ENCODE data around the gene STXBP5. TPM values are rescaled to one million over a fixed set of nuclear protein-coding genes. Genes with fewer than 3 reads are reported as not detected.

Gene STXBP5
- total RNA-seq, 2 experiments from 2014 or later, result 19.4 to 23.4 TPM

- Mint-ChIP-seq H3K4me1 (peaks cover 12% of the 10 kb centered on the region), H3K27ac (no peak overlapping the region), H3K36me3 (no peaks in the 10 kb centered on the region), H3K27me3 (peaks cover 2% of the 10 kb centered on the region), H3K9me3 (no peaks in the 10 kb centered on the region), H3K4me3 (no peak overlapping the region)
- POLR2A ChIA-PET, result no interaction called here
- DNase-seq, result no peak
- ATAC-seq (ENCODE audit: low read depth), result no peak
Observed at GRCh38 chr6:147192278-147192911, 11.8 kb upstream of the STXBP5 start.

- H3K27me3 Mint-ChIP-seq, result no peaks in the 10 kb centered on the region
- peak overlapping the region; percentile 28 for H3K4me3 Mint-ChIP-seq
- no peaks in the 10 kb centered on the region for H3K36me3 Mint-ChIP-seq
- no peaks in the 10 kb centered on the region for H3K9me3 Mint-ChIP-seq
- H3K27ac Mint-ChIP-seq, result no peak overlapping the region
- peaks cover 12% of the 10 kb centered on the region for H3K4me1 Mint-ChIP-seq
- DNase-seq (no peak), ATAC-seq (ENCODE audit: low read depth) (peak; percentile 58)
- POLR2A ChIA-PET, result no interaction called here
Observed at GRCh38 chr6:147194652-147195411, 9.4 kb upstream of the STXBP5 start.

GRCh38 chr6:147195510-147195909 is 8.7 kb upstream of the STXBP5 start:
- ATAC-seq (ENCODE audit: low read depth), result no peak
- Mint-ChIP-seq H3K9me3 (no peaks in the 10 kb centered on the region), H3K36me3 (no peaks in the 10 kb centered on the region), H3K27ac (no peak overlapping the region), H3K4me1 (peaks cover 11% of the 10 kb centered on the region), H3K27me3 (no peaks in the 10 kb centered on the region), H3K4me3 (no peak overlapping the region)
- no peak for DNase-seq
- POLR2A ChIA-PET, result no interaction called here

DNA sequence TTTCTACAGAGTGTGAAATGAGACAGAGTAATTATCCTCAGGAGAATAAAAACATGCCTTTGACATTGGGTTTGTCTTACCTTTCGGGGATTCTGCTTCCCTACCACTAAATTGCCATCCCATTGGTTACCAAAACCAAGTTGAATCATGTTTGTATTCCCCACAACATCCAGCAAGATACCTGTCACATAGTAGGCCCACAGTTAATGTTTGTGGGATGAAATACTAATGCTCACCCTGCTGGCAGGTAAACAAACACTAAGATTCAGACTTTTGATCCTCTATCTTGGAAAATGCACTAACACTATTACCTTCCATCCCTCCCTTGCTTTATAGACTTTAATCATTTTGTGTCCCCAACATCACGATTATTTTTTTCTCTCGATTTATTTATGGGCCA is 8.2 kb upstream of the STXBP5 start:
- DNase-seq, result no peak
- no peaks in the 10 kb centered on the region for H3K27me3 Mint-ChIP-seq
- H3K4me3 Mint-ChIP-seq, result no peak overlapping the region
- POLR2A ChIA-PET, result no interaction called here
- H3K4me1 Mint-ChIP-seq, result peaks cover 11% of the 10 kb centered on the region
- no peak for ATAC-seq (ENCODE audit: low read depth)
- H3K27ac Mint-ChIP-seq, result no peak overlapping the region
- H3K9me3 Mint-ChIP-seq, result no peaks in the 10 kb centered on the region
- H3K36me3 Mint-ChIP-seq, result no peaks in the 10 kb centered on the region

- Mint-ChIP-seq H3K9me3 (no peaks in the 10 kb centered on the region), H3K4me1 (peaks cover 20% of the 10 kb centered on the region), H3K36me3 (no peaks in the 10 kb centered on the region), H3K27ac (no peak overlapping the region), H3K4me3 (no peak overlapping the region), H3K27me3 (no peaks in the 10 kb centered on the region)
- POLR2A ChIA-PET, result no interaction called here
- DNase-seq (no peak), ATAC-seq (ENCODE audit: low read depth) (no peak)
Observed at GRCh38 chr6:147200711-147201110, 3.5 kb upstream of the STXBP5 start.

DNA sequence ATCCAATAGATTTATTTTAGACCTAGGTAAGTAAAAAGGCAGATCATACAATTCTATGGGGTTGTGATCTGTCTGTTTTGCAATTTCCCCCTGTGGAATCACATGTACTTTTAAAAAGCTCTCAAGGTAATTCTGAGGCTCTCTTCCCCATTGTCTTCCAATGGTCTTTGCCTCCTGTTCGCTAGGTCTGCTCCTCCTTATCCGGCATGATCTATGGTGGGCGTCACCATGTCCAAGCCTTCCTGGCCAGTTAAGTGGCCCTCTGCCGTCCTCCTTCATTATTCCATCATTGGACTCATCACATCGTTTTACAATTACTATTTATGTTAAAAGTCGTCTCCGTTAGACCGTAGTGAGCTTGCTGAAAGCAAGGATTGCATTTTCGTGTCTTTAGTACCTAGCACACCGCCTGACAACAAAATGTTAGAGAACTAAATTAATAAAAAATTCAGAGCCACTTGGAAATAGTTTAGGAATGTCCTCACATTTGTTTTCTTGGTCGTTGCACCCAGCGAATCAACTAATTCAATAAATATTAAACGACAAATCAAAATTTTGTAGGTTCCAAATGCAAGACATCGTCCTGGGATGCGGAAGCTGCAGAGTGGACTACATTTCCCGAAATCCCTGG is 2.2 kb upstream of the STXBP5 start:
- Mint-ChIP-seq H3K9me3 (no peaks in the 10 kb centered on the region), H3K27ac (peak overlapping the region; percentile 98), H3K4me1 (peaks cover 26% of the 10 kb centered on the region), H3K27me3 (no peaks in the 10 kb centered on the region), H3K36me3 (no peaks in the 10 kb centered on the region), H3K4me3 (peak overlapping the region; percentile 97)
- ATAC-seq (ENCODE audit: low read depth) (no peak), DNase-seq (no peak)
- POLR2A ChIA-PET, result interaction anchor here (1.5 kb wide), 1 partner anchor 45 kb away, joined by 3 read pairs; no protein-coding TSS in a partner anchor

- Mint-ChIP-seq H3K4me3 (peak overlapping the region; percentile 97), H3K9me3 (no peaks in the 10 kb centered on the region)
Observed at GRCh38 chr6:147202516-147203310, 1.5 kb upstream of the STXBP5 start.

DNA sequence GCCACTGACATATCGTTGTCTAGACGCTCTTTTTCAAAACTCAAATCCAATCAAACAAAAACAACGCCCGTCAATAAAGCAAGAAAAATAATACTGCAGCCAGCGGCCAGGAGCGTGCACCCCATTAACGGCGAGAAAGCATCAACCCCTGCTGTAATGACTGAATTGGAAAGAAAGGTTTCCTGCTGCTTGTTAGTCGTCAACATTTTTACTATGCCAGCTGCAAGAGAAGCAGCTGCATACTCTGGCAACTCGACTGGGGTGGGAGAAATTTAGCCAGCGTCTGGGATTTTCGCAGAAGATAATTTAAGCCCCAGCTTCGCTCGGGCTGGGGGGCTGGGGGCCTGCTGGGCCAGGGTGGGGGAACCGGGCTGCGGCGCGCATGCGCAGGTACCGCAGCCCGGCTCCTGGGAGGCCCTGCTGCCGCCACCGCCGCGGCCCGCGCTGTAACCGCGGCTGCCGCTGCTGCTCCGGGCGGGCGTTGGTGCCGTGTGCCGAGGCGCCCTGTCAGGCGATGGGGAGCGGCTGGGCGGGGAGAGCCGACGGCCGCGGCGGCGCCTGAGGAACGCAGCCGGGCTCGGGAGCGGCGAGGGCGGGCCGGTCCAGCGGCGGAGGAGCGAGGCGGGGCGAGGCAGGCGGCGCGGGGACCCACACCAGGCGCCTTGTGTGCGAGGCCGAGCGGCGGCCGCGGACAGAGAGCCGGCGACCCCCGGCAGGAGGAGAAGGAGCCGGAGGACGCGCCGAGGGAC is 732 bp upstream of the STXBP5 start:
- Mint-ChIP-seq H3K27me3 (no peaks in the 10 kb centered on the region), H3K4me3 (peak overlapping the region; percentile 97), H3K36me3 (peaks cover 2% of the 10 kb centered on the region), H3K4me1 (peaks cover 31% of the 10 kb centered on the region), H3K9me3 (no peaks in the 10 kb centered on the region), H3K27ac (peak overlapping the region; percentile 98)
- POLR2A ChIA-PET, result interaction anchor here (1.5 kb wide), 1 partner anchor 47 kb away, joined by 3 read pairs; no protein-coding TSS in a partner anchor
- DNase-seq, result peak; percentile 85
- ATAC-seq (ENCODE audit: low read depth), result peak; percentile 59

More at GRCh38 chr6:147202516-147203310, 1.5 kb upstream of the STXBP5 start:
- DNase-seq (peak; percentile 70), ATAC-seq (ENCODE audit: low read depth) (peak; percentile 83)
- peak overlapping the region; percentile 98 for H3K27ac Mint-ChIP-seq
- peaks cover 28% of the 10 kb centered on the region for H3K4me1 Mint-ChIP-seq
- POLR2A ChIA-PET, result interaction anchor here (1.5 kb wide), 1 partner anchor 46 kb away, joined by 3 read pairs; no protein-coding TSS in a partner anchor
- H3K36me3 Mint-ChIP-seq, result no peaks in the 10 kb centered on the region
- no peaks in the 10 kb centered on the region for H3K27me3 Mint-ChIP-seq

DNA sequence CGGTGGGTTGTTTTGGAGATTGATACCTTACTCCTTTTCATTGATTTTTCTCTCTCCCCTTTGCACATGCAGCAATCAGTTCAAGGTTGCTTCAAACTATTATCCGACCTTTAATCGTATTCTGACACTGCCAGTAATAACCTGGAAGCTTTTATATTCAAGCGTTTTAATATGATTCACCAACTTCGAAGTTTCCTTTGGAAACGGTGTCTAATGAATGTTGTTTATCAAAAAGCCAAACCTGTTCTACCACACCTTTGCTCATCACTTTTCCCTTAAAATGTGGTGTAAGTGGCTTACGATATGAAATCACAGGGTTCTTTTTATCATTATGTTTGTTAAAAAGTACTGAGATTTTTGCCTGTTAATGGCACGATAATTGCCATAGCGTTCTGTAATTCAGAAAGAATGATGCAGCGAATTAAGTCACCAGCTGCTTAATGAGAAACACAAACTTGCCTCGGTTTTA is 660 bp downstream of the STXBP5 start:
- POLR2A ChIA-PET, result interaction anchor here (1.1 kb wide), 1 partner anchor 11 kb away, joined by 3 read pairs; no protein-coding TSS in a partner anchor
- no peaks in the 10 kb centered on the region for H3K9me3 Mint-ChIP-seq
- H3K27me3 Mint-ChIP-seq, result no peaks in the 10 kb centered on the region
- peaks cover 2% of the 10 kb centered on the region for H3K36me3 Mint-ChIP-seq
- H3K4me3 Mint-ChIP-seq, result peak overlapping the region; percentile 92
- H3K4me1 Mint-ChIP-seq, result peaks cover 31% of the 10 kb centered on the region
- peak overlapping the region; percentile 87 for H3K27ac Mint-ChIP-seq
- no peak for DNase-seq
- ATAC-seq (ENCODE audit: low read depth), result no peak

DNA sequence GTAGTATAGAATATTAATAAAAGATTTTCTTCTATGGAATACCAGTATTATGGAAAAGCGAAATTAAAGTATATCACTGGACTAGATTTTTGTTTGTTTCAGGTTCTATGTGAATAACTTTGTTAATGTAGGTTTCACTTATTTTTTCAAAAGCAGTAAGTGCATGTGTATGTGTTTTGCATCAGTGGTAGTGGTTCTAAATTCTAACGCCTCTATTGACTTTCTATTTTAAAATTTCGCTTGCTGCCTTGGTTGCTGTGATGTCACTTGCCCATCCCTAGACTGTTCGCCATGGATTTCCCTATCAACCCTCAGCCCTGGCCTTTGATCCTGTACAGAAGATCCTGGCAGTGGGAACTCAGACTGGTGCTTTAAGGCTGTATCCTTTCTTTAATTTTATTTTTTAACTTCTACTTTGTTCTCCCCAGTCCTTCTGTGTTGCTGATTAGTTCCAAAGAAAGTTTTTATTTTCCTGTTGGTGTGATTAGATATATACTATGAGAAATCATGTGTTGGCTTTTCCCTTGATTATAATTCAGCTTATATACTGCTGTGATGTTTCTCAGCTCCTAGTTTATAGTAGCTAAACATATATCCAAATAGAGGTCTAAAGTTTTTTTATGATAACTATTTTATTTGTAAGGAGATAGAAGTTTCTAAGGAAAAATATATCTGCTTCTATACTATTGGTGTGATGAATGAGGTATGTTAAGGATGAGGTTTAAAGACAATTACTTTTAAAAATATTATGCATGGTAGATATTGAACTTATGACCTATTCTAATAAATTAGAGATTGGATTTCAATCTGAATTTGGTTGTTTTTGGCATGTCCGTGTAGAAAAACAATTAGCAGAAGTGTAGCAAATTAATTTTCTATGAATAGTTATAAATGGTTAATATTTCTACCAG is 1.7 kb downstream of the STXBP5 start:
- H3K27me3 Mint-ChIP-seq, result no peaks in the 10 kb centered on the region
- ATAC-seq (ENCODE audit: low read depth) (no peak), DNase-seq (no peak)
- peaks cover 2% of the 10 kb centered on the region for H3K36me3 Mint-ChIP-seq
- no peak overlapping the region for H3K27ac Mint-ChIP-seq
- no peaks in the 10 kb centered on the region for H3K9me3 Mint-ChIP-seq
- POLR2A ChIA-PET, result no interaction called here
- peak overlapping the region; percentile 63 for H3K4me3 Mint-ChIP-seq
- peaks cover 31% of the 10 kb centered on the region for H3K4me1 Mint-ChIP-seq

DNA sequence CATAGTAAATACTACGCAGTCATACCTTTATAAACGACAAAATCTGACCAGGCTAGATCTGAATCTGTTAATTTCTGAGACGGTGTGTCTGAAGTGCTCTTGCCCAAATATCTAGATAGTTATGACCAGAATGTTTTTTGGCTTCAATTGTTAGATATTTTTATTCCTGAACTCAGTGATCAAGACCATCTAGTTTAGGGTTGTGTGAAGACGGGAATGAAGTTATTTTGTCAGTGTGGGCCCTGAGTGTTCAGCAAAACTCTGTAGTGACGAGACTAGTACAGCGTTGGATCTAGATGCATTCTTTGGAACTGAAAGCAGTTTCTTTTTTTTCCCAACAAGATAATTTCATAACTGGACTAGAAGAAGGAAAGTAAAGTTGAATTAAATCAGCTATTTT is 3.1 kb downstream of the STXBP5 start:
- no peak overlapping the region for H3K27ac Mint-ChIP-seq
- H3K27me3 Mint-ChIP-seq, result no peaks in the 10 kb centered on the region
- no peaks in the 10 kb centered on the region for H3K9me3 Mint-ChIP-seq
- ATAC-seq (ENCODE audit: low read depth) (no peak), DNase-seq (no peak)
- H3K36me3 Mint-ChIP-seq, result peaks cover 6% of the 10 kb centered on the region
- H3K4me1 Mint-ChIP-seq, result peaks cover 24% of the 10 kb centered on the region
- POLR2A ChIA-PET, result no interaction called here
- H3K4me3 Mint-ChIP-seq, result no peak overlapping the region

Measured in activated naive CD8-positive, alpha-beta T cell treated with anti-CD3 and anti-CD28 coated beads, Interleukin-2, amount 10 ng/mL, durations not matched to agents 7 days and 5 days (primary cell).